ENCODE data around the gene BSND.

BSND gene

DNA sequence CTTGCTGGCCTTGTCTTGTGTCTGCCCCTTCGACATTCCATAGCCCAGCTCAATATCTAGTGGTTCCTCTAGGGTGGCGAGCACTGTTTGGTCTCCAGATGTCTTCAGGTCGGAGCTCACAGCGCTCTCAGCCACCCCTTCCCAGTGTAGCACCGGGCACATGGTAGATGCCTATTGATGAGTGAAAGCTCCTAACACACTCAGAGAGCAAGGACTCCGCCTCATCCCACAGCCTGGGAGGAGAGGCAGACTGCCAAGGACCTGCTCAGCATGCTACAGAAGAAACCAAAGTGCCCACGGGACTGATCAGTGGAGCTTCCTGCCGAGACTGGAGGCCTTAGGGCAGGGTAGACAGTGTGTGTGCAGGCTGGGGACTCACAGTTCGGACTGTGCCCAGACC lies 51.5 kb downstream of the BSND start:
- DNase-seq, result no peak

DNA sequence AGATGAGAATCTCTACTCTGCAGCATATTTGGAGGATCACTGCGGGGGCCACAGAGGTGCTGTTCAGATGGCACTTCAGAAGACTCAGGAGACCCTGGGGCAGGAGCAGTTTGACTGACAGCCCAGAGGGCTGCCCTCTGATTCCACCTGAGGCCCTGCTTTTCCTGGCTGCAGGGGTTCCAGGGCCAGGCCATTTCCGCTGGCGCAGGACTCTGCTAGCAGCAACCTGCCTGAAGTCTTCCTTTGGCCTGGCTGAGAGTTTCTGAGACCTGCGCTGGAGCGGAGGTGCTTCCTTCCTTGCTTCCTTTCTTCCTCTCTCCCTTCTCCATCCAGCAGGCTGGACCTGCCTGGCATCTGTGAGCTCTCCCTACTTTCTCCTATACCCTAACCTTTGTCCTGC lies 52.4 kb downstream of the BSND start:
- no peak for DNase-seq

DNA sequence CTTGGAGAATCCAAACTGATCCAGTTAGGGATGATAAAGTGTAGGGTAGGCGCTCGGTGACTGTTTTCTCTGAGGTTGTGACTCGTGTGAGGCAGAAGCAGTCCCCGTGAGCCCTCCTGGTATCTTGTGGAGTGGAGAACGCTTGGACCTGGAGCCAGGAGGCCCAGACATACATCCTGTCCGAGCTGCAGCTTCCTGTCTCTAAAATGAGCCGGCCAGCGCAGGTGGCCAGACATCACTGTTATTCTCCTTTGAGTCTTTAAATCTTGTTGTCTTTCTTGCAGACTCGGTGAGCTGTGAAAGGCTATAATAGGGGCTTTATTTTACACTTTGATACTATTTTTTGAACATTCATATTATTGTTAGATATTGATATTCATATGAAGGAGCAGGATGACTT lies 52.9 kb downstream of the BSND start:
- DNase-seq, result no peak

DNA sequence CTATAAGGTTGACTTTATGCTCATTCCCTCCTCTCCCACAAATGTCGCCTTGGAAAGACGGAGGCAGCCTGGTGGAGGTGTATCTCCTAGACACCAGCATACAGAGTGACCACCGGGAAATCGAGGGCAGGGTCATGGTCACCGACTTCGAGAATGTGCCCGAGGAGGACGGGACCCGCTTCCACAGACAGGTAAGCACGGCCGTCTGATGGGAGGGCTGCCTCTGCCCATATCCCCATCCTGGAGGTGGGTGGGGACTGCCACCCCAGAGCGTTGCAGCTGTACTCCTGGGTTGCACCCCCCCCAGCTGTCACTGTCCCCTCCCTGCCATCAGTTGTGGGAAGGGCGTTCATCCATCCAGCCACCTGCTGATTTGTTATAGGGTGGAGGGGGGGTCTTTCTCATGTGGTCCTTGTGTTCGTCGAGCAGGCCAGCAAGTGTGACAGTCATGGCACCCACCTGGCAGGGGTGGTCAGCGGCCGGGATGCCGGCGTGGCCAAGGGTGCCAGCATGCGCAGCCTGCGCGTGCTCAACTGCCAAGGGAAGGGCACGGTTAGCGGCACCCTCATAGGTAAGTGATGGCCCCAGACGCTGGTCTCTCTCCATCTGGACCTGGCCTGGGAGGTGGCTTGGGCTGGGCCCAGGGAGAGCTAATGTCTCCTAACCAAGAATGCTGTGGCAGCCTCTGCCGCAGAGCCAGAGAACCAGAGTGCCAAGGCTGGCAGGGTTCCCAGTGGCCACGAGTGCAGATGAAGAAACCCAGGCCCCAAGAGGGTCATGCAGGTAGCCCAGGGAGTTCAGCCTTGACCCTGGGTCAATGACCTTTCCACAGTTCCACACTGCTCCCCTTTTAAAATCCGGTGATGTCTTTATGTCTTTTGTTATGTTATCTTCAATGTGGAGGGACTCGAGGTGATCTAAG lies 53.7 kb downstream of the BSND start:
- no peak for DNase-seq

DNA sequence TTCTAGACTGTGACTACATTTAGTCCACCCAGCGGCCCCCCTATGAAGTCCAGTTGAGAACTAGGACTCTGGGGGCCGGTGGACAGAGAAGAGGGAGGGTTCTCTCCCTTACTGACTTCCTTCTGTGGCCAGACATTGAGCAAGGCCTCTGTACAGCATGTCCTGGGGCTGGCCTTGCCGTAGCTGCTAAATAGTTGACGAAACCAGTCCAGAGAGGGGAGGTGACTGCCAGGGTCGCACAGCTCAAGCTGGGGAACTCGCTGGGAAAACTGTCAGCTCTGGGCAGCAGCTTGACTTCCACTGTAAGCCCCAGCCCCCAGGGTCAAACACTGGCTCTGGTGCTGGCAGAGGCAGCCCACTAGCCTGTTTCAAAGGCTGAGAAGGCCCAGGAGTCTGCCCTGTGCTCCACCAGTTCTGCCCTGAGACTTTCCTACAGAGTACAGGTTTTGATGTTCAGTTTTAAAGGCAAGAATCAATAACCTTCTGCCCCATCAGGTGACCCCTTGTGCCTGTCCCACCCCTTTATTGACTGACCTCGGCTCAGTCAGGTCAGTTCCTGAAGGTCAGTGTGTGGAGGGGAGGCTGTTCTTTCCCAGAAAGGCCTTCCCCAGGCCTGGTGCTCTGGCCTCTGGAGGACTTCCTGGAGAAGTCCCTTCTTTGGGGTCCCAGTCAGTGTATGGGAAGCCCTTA lies 54.7 kb downstream of the BSND start:
- DNase-seq, result no peak

DNA sequence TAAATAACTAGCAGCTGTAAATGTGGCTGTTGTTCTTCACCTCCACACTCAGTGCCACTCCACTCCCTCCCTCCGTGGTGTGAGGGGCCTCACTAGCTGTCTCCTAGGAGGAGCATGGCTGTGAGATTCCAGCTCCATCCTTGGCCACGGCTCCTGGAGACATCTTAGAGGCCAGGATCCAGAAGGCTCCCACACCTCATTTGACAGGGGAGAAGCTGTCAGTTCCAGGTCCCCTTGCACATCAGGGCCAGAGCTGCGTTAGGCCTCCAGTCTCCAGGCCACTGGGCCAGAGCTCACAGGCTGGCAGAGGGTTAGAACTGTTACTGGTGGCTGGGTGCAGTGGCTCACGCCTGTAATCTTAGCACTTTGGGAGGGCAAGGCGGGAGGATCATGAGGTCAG lies 55.7 kb downstream of the BSND start:
- DNase-seq, result no peak

DNA sequence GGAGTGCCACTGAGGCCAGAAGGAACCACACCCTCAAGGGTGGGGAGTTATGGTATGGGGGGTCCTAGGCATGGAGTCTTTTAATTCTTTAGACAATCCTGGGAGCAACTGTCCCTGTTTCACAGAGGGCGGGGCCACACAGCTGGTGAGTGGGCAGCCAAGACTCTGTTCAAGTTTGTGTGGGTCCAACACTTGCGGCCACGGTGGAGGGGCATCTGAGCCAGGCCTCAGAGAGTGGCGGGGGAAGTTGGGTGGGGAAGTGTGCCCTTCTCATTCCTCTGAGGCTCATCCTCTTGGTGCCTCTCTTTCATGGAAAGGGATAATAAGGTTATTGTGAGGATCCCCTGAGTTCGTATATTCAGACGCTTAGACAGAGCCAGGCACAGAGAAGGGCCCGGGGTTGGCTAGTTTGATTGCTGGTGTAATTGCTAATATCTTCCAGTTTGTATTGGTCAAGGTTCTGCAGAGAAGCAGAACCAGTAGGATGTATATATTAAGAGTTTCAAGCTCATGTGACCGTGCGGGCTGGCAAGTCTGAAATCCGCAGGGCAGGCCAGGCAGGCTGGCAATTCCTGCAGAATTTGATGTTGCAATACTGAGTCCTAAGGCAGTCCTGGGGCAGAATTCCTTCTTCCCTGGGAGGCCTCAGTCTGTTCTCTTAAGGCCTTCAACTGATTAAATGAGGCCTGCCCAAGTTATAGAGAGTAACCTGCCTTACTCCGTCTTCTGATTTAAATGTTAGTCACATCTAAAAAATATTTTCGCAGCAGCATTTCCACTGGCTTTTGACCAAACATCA lies 56.5 kb downstream of the BSND start:
- DNase-seq, result no peak

DNA sequence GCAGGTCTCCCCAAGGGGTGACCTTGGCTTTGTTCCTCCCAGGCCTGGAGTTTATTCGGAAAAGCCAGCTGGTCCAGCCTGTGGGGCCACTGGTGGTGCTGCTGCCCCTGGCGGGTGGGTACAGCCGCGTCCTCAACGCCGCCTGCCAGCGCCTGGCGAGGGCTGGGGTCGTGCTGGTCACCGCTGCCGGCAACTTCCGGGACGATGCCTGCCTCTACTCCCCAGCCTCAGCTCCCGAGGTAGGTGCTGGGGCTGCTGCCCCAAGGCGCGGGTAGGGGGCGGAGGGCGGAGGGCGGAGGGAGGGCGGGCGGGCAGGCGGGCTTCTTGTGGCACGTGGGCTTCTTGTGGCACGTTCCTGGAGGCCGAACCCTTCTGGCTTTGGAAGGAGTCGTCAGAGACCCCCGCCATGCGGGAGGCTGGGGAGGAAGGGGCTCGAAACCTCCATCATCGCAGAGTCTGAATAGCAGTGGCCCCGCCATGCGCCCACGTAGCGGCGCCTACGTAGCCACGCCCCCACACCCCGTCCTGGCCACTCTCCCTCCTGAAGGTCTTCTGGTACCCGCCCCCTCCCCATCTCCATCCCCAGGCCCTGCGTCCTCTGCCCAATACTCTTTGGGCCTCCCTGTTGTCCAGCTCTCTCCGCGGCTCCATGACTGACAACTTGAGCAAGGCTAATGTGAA lies 57.4 kb downstream of the BSND start:
- no peak for DNase-seq

DNA sequence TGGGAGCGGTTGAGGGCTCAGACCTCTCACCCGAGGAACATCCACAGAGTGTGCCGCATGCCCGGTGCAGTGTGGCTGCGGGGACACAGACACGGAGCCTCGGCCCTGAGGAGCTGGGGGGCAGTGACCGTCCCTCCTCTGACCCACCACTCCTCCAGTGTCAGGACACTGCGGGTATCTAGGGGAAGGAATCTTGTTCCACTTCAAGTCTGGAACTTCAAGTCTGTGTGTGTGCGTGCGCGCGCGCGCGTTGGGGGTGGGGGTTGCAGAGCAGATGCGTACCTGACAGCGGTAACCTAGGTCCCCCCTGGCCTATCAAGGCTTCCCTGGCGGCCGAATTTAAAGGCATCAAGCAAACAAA lies 57.9 kb downstream of the BSND start:
- DNase-seq, result no peak

DNA sequence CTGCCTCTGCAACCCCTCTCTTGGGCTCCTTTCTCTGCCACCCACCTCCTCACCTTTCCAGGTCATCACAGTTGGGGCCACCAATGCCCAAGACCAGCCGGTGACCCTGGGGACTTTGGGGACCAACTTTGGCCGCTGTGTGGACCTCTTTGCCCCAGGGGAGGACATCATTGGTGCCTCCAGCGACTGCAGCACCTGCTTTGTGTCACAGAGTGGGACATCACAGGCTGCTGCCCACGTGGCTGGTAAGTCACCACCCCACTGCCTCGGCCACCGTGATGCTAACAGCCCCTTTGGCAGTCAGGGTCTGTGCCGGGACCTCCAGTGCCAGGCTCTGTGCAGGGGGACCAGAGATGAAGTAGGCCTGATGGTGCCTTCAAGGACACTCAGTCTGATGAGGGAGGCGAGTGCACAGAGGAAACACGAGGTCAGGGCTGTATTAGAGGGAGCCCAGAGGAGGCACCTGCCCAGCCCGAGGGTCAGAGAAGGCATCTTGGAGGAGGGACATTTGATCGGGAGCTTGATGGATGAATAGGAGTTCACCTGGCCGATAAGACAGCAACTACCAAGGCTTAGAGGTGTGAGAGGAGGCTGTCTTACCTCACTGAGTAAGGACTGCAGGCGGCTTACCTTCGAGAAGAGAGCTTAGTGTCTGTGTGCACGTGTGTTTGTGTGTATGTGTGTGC lies 58.7 kb downstream of the BSND start:
- no peak for DNase-seq

DNA sequence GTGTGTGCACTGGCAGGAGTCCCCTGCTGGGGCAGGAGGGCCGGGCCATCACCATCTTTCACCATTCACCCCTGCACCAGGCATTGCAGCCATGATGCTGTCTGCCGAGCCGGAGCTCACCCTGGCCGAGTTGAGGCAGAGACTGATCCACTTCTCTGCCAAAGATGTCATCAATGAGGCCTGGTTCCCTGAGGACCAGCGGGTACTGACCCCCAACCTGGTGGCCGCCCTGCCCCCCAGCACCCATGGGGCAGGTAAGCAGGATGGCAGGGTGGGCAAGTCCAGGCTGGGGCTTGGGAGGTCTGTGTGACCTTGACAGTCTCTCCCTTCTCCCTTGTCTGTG lies 59.2 kb downstream of the BSND start:
- DNase-seq, result no peak

DNA sequence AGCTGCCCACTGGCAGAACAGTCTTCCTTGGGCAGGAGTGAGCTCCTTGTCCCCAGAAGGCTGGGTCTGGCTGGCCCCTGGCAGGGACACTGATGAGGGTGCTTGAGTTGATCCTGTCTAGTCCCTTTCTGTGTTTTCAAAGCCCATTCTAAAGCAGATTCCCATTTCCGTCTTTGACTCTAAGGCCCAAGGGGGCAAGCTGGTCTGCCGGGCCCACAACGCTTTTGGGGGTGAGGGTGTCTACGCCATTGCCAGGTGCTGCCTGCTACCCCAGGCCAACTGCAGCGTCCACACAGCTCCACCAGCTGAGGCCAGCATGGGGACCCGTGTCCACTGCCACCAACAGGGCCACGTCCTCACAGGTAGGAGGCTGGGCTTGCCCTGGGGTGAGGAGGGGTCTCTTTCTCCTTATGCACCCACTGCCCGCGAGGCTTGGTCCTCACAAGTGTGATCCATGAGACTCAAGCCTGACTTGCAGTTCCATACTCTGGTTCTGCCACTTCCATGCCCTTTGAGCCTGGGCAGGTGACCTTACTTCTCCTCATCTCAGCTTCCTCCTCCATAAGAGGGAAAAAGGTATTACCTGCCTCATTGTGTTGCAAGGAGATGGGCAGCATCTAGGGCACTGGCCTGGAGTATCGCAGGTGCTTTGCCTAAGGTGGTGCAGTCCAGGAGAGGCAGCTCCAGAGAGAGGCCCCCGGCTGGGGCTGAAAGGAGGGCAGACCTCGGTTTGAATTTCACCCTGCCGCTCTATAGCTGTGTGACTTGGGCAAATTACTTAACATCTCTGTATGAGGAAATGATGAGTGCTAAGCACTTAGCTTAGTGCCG lies 60.8 kb downstream of the BSND start:
- no peak for DNase-seq

DNA sequence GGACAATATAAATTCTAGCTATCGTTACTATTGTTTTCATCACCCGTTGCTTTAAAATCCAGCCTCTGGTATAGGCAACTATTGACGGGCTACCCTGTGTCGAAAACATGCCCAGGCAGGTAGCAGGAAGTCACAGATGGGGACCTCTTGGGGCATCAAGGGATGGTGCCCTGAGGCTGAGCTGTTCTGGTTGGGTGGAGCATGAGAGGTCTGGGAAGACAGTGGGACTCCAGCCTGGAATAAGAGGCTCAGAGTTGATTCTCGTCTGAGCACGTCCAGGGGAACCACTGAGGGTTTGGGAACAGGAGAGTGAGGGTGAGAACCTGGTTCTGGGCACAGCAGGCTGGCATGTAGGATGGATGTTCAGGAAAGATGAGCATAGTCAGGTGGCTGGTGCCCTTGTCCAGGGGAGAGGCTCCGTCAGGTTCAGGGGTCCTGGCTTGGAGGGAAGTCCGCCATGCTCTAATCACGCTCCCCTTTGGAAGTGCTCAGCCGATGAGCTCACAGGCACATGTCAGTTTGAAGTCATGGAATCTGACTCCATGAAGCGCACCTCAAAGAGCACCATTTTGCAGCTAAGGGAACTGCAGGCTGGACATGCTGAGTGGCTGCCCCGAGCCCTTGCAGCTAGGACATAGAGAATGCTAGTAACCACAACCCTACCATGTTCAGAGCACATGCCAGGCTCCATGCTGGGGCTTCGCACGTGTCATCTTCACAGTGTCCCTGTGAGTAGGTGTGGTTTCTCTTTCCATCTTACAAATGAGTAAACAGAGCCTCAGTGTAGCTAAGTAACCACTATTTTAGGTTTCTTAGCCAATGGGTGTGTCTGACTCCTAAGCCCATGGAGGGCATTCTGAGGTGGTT lies 61.6 kb downstream of the BSND start:
- no peak for DNase-seq

DNA sequence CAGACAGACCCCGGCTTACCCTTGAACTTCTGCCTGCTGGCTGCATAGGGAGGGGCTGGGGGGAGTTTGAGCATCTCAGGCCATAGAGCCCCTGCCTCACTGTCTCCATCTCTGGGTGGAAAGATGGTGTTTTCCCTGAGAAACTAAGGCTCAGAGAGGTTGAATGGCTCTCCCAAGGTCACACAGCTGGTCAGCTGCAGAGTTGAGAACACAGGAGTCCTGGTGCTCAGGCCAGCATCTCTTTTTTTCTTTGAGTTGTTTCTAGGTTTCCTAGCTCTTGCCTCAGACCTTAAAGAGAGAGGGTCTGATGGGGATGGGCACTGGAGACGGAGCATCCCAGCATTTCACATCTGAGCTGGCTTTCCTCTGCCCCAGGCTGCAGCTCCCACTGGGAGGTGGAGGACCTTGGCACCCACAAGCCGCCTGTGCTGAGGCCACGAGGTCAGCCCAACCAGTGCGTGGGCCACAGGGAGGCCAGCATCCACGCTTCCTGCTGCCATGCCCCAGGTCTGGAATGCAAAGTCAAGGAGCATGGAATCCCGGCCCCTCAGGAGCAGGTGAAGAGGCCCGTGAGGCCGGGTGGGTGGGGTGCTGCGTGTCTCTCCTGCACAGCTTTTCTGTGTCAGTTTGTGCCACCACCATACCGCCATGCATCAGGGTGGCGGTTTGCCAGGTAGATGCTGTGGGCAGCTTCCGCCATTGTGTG lies 62.4 kb downstream of the BSND start:
- no peak for DNase-seq

All from activated T-cell treated with anti-CD3 and anti-CD28 coated beads for 4 hours (primary cell).